Activated T-cell treated with anti-CD3 and anti-CD28 coated beads, Interleukin-2, amount 50 U/mL, for 72 hours (primary cell): ENCODE measurements around the gene RPL36A. TPM values are rescaled to one million over a fixed set of nuclear protein-coding genes. Genes with fewer than 3 reads are reported as not detected.
A peak's percentile ranks its signal among the peaks of the same experiment; 100 is the strongest.

Source experiments
- ATAC-seq, 2 donors: fragments of 150-1000 bp; cut with Tn5 transposase; replicated peaks in 1 of 2; 2 replicates each; pipeline ENCODE4 v1.10.0; 2021; ENCODE audit warnings: moderate library complexity in 2 of 2, mild to moderate bottlenecking in 1 of 2
- DNase-seq, 2 donors: peaks; one replicate each; pipeline ENCODE4 v3.0.0; 2021 to 2022; ENCODE audit warnings: mixed read lengths in 1 of 2
- H3K27ac Mint-ChIP-seq: one replicate; pipeline ENCODE4 v1.8.0; 2022; ENCODE audit warnings: mild to moderate bottlenecking, moderate library complexity, mixed read lengths
- H3K27me3 Mint-ChIP-seq: one replicate; pipeline ENCODE4 v1.8.0; 2022; ENCODE audit warnings: low read depth, mixed read lengths
- H3K36me3 Mint-ChIP-seq, 2 donors: one replicate each; pipeline ENCODE4 v1.8.0; 2022; ENCODE audit warnings: mixed read lengths in 2 of 2, mild to moderate bottlenecking in 1 of 2; ENCODE audit not compliant: insufficient read depth in 2 of 2
- H3K4me1 Mint-ChIP-seq: one replicate; pipeline ENCODE4 v1.8.0; 2022; ENCODE audit warnings: low read depth, mixed read lengths
- H3K4me3 Mint-ChIP-seq, 2 donors: one replicate each; pipeline ENCODE4 v1.8.0; 2022; ENCODE audit warnings: mild to moderate bottlenecking in 2 of 2, mixed read lengths in 2 of 2, moderate library complexity in 2 of 2
- H3K9me3 Mint-ChIP-seq, 2 donors: one replicate each; pipeline ENCODE4 v1.8.0; 2022; ENCODE audit warnings: mixed read lengths in 2 of 2
- total RNA-seq, 2 donors: library from RNA; stranded (reverse); gene quantifications; one replicate each; pipeline ENCODE4 v1.2.3, GENCODE V29; 2022

The RPL36A gene
- total RNA-seq, 2 donors from 2014 or later, result 221 to 294 TPM

DNA sequence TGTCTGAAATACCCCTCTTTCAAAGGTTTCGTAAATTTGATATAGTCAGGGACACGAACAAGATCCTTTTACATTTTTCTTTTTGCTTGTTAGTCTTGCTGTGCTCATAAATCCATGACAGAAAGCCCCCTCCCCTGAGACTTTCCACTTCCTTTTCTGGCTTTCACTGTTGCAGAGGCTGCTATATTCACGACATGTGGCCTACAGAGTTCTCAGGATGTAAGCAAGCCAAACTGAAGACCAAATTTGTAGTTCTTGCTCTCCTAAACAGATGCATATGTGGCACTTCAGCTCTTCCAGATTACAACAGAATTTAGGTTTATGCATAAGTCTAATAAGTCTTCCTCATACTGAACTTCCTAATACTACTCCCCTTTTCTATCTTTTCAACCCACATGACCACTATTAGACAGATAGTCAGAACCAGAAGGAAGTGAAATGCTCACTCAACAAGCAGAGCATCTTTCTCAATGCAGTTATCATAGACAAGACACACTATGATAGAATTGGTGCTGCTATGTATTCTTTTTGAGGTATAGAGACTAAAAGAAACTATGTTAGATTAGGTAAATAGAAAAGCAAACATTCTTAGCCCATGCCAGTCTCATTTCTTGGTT is 19.8 kb upstream of the RPL36A start:
- Mint-ChIP-seq H3K4me1 (no peaks in the 10 kb centered on the region), H3K4me3 (no peak overlapping the region), H3K27ac (no peak overlapping the region), H3K9me3 (no peaks in the 10 kb centered on the region), H3K27me3 (peaks cover 33% of the 10 kb centered on the region), H3K36me3 (no peaks in the 10 kb centered on the region)
- no peak for DNase-seq
- ATAC-seq, result no peak

DNA sequence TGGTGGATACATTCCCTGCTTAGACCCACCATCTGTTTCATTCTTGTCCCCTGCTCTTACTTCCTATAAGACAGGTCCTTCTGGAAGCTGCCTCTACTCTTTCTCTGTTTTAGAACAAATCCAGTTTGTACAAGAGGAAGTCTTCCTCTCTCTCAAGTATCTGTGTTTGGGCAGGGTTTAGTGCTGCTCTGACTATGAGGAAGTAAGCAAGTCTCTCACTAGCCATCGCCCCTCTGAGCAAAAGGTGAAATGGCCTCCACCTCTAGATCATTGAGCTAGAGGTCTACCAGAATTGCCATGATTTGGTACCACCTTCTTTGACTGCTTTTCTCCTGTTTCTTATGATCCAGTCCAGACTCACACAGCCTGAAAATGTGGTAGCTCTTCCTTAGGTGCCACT is 13.3 kb upstream of the RPL36A start:
- H3K36me3 Mint-ChIP-seq, result no peaks in the 10 kb centered on the region
- ATAC-seq, result no peak
- H3K9me3 Mint-ChIP-seq, result no peaks in the 10 kb centered on the region
- DNase-seq, result no peak
- H3K4me1 Mint-ChIP-seq, result no peaks in the 10 kb centered on the region
- H3K27me3 Mint-ChIP-seq, result peaks cover 26% of the 10 kb centered on the region
- H3K27ac Mint-ChIP-seq, result no peak overlapping the region
- no peak overlapping the region for H3K4me3 Mint-ChIP-seq

DNA sequence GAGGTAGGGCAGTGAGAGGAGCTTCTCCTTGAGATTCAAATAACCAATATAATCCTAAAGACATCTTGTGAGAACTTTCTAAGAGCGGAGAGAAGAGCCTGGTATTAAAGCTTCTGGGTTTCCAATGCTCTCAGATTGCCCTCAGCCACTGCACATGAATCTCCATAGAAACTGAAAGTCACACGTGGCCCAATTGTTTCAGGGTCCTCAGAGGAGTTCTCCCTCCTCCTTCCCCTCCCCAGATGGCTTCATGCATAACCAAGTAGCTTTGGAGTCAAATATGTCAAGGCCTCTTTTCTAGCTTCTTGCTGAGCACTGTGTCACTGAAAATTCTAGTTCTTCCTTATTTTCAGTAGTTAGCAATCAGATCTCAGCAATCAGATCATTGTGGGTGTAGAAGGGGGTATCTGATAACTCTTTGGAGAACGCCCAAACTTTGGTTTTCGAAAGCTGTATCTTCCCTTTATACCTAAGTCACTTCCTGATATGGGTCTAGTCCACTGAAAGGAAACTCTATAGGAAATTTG is 7.1 kb upstream of the RPL36A start:
- no peak for ATAC-seq
- Mint-ChIP-seq H3K27ac (no peak overlapping the region), H3K4me1 (peaks cover 5% of the 10 kb centered on the region), H3K36me3 (no peaks in the 10 kb centered on the region), H3K27me3 (peaks cover 7% of the 10 kb centered on the region), H3K4me3 (no peak overlapping the region), H3K9me3 (no peaks in the 10 kb centered on the region)
- DNase-seq, result no peak

DNA sequence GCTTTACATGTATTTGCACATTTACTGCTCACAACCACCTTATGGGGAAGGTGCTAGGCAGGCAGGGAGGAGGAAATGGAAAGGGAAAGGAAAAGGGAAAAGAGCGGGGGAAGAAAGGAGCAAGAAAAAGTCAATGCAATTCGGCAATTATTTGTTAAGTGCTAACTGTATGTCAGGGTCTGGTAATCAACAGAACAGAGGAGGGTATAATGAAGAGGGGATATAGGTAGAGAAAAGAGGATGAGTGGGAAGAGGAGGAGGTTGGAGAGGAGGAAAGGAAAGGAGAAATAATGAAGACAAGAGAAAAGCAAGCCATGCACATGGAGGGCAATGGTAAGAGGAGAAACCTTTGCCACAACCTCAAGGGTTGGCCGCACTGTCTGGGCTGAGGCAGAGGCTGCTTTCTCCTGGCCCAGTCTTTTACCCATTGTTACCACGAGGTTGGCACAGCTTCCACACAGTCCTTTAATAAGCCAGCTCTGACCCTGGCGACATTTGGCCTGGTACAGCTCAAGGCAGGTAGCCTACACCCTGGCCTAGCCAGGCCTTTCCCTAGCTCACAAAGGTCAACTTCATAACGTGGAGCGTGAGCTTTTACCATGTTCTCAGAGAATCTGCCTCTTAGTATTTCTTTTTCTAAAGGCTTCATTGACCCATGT is 5.7 kb upstream of the RPL36A start:
- no peak overlapping the region for H3K27ac Mint-ChIP-seq
- ATAC-seq (no peak), DNase-seq (no peak)
- peaks cover 7% of the 10 kb centered on the region for H3K27me3 Mint-ChIP-seq
- H3K4me3 Mint-ChIP-seq, result no peak overlapping the region
- H3K9me3 Mint-ChIP-seq, result no peaks in the 10 kb centered on the region
- no peaks in the 10 kb centered on the region for H3K36me3 Mint-ChIP-seq
- H3K4me1 Mint-ChIP-seq, result peaks cover 5% of the 10 kb centered on the region

DNA sequence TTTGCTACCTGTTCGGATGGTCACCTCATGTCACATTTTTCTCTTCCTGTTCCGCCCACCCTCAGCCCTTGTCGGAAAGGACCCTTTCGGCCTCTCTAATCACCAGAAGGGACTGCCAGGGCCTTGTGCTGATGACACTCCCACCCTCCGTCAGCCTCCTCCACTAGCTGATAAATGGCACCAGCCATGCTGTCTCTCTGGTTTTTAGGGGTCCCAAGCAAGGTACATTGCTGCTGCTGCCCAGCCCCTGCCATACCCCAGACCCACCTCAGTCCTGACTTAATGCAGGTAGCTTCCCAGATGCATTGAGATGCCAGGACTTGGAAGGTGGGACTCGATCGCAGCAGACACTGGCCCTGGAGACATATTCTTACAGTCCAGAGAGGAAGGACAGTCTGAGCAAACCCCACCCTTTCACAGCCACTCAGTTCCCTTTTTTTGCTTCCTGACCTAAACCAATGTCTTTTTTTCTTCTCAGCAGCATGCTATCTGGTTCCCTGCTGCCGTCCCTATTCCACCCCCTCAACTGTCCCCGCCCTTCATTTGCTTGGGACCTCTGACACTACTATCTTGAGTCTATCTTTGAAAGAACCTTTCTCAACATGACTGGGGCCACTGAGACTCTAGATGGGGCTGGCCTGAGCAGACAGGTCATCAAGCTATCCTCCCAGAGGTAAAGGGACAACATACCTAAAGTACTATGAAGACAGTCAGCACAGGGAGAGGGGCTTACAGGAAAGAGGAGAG is 4.8 kb upstream of the RPL36A start, which contains the start of gene BTK:
BTK (minus strand) TSS at position 397 of the 747 bp plus-strand sequence. CDS start 10,907 bp downstream, outside the sequence.
- H3K27ac Mint-ChIP-seq, result no peak within 1 kb of the TSS
- no peak within 1 kb of the TSS for H3K4me3 Mint-ChIP-seq
- H3K4me1 Mint-ChIP-seq, result peaks cover 5% of the 10 kb centered on the region
- peaks cover 7% of the 10 kb centered on the region for H3K27me3 Mint-ChIP-seq
- DNase-seq (no peak), ATAC-seq (no peak)
- no peaks in the 10 kb centered on the region for H3K9me3 Mint-ChIP-seq
- peaks cover 0 to 2% of the 10 kb centered on the region in 2 donors for H3K36me3 Mint-ChIP-seq

DNA sequence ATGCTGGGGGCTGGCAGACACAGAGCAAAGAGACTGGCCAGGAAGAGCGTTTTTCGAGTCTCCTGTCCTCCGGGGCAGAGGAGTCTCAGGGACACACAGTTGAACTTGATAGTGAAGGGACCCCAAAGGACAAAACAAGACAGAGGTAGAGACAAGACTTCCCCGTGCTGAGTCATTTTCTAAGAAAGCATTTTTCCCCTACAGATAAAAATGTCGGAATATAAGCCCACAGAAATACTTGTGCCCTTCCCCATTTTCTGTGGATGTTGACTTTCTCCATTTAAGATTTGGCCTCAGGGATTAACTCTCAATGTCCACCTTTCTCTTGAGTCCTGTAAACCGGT is 4.3 kb upstream of the RPL36A start:
- Mint-ChIP-seq H3K4me3 (no peak overlapping the region), H3K9me3 (no peaks in the 10 kb centered on the region), H3K4me1 (peaks cover 5% of the 10 kb centered on the region), H3K27ac (no peak overlapping the region), H3K36me3 (peaks cover 0 to 7% of the 10 kb centered on the region in 2 donors), H3K27me3 (peaks cover 7% of the 10 kb centered on the region)
- no peak for DNase-seq
- no peak for ATAC-seq

DNA sequence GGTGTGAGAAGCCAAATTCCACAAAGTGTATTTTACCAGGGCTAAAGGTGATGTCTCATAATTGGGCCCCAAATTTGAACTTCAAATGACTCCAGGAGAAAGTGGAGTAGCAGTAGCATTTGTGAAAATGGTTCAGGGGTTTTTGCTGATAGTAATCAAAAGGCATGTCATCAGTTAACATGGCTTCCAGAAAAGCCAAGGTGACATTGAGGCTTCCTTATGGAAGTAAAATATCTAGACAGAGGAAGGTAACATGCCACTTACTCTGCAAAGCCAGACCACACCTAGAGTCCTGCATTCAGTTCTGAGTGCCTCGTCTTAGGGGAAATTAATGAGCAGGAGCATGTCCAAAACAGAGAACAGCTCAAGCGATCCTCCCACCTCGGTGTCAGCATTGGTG is 2.2 kb upstream of the RPL36A start:
- Mint-ChIP-seq H3K4me1 (peaks cover 7% of the 10 kb centered on the region), H3K27ac (no peak overlapping the region), H3K27me3 (peaks cover 7% of the 10 kb centered on the region), H3K9me3 (no peaks in the 10 kb centered on the region), H3K4me3 (no peak overlapping the region), H3K36me3 (peaks cover 9 to 18% of the 10 kb centered on the region in 2 donors)
- DNase-seq (no peak), ATAC-seq (no peak)

DNA sequence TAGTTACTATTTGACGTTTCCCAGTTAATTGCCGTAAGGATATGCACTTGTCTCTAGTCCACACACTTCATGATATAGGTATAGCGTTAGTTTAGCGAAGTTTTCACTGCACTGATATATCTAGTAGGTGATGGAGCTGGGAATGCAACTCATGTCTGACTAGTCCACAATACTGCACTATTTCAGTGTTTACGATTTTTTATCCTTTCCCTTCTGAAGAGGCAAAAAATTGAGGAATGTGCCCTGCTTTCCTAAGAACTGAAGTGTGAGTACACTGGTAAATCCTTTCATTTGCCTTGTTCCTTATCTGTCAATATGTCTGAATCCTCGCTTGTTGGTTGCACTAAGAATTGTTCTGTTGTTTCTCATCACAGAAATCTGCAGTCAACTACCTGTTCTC is 1.0 kb downstream of the RPL36A start:
- peak overlapping the region; percentile 91 to 96 for H3K4me3 Mint-ChIP-seq

DNA sequence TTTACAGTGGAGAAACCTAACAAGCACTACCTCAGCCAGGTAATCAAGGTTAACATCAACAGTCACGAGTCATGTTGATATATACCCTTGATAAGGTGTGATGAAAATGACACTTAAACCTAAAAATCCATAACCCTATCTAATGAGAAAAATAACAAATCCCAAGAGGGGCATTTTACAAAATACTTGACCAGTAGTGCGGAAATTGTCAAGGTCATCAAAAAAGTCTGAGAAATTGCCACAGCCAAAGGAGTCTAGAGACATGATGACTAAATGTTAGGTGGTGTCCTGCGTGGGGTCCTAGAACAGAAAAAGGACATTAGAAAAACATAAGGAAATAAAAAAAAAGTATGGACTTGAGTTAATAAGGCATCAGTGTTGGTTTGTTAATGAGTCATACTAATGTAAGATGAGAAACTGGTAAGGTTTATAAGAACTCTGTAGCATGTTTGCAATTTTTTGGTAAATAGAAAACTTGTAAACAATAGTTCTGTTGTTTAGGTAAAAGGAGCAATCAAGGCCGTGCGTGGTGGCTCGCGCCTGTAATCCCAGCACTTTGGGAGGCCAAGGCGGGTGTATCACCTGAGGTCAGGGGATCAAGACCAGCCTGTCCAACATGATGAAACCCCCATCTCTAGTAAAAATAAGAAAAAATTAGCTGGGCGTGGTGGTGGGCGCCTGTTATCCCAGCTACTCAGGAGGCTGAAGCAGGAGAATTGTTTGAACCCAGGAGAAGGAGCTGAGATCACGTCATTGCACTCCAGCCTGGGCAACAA is 2.9 kb downstream of the RPL36A start:
- no peak for ATAC-seq
- Mint-ChIP-seq H3K4me1 (peaks cover 6% of the 10 kb centered on the region), H3K36me3 (peaks cover 9 to 22% of the 10 kb centered on the region in 2 donors)

More for the DNA sequence above, 1.0 kb downstream of the RPL36A start:
- DNase-seq (no peak), ATAC-seq (no peak)
- Mint-ChIP-seq H3K27ac (peak overlapping the region; percentile 98), H3K4me1 (peaks cover 6% of the 10 kb centered on the region), H3K27me3 (no peaks in the 10 kb centered on the region), H3K9me3 (no peaks in the 10 kb centered on the region), H3K36me3 (peaks cover 9 to 22% of the 10 kb centered on the region in 2 donors)

DNA sequence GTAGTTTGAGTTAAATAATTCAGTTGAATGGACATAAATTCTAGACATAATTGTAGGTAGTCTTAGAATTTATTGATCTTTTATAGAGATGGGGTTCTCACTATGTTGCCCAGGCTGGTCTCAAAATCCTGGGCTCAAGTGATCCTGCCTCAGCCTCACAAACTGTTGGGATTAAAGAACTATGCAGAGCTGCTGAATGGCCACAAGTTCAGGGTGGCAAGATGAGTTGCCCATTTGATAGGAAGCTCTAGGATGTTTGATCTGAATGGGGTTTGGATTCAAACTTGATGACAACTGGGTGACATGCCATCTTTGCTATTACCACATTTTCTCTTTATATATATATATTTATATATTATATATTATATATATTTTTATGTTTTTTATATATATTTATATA is 3.6 kb downstream of the RPL36A start:
- Mint-ChIP-seq H3K27me3 (no peaks in the 10 kb centered on the region), H3K4me1 (peaks cover 6% of the 10 kb centered on the region), H3K36me3 (peaks cover 9 to 25% of the 10 kb centered on the region in 2 donors), H3K27ac (peak overlapping the region; percentile 98), H3K9me3 (no peaks in the 10 kb centered on the region), H3K4me3 (peak overlapping the region in 1 of 2 donors; percentile 91)
- ATAC-seq, result no peak
- DNase-seq, result no peak

More for the DNA sequence above, 2.9 kb downstream of the RPL36A start:
- Mint-ChIP-seq H3K27ac (peak overlapping the region; percentile 98), H3K27me3 (no peaks in the 10 kb centered on the region), H3K9me3 (no peaks in the 10 kb centered on the region), H3K4me3 (peak overlapping the region; percentile 91 to 96)
- DNase-seq, result no peak

DNA sequence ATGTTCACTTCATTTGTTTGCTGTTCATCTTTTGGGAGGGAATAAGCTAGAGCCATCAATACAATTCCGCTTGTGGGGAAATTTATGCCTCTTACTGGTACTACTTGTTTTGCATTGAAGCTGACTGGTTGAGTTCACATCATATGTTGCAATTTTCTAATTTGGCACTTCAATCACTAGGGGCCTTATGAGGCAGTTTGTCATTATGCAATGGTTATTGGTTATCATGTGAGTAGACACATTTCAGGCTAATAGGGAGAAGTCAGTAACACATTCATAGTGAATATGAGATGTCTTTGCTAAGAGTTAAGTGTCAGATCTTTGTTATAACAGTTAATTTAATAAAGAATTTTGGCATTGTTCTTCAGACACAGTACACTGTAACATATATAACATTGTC is 5.0 kb downstream of the RPL36A start:
- DNase-seq, result no peak
- no peak for ATAC-seq
- Mint-ChIP-seq H3K4me1 (peaks cover 6% of the 10 kb centered on the region), H3K27ac (peak overlapping the region; percentile 91), H3K27me3 (no peaks in the 10 kb centered on the region), H3K4me3 (no peak overlapping the region), H3K9me3 (no peaks in the 10 kb centered on the region), H3K36me3 (peaks cover 15 to 33% of the 10 kb centered on the region in 2 donors)

DNA sequence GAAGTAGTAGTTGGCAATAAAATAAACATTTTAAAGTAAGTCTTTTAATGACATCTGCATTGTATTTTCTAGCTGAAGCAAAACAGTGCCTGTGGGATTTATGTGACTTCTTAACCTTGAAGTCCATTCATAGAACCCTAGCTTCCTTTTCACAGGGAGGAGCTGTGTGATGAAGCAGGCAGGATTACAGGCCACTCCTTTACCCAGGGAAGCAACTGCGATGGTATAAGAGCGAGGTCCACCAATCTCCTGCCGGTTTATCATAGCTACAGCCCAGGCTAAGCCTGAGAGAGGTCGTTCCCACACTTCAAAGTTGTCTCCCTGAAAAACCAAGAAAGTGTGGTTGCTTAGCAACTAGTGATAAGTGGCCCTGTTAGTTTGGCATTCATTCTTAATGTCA is 7.0 kb downstream of the RPL36A start:
- H3K9me3 Mint-ChIP-seq, result no peaks in the 10 kb centered on the region
- no peak overlapping the region for H3K4me3 Mint-ChIP-seq
- no peaks in the 10 kb centered on the region for H3K27me3 Mint-ChIP-seq
- H3K36me3 Mint-ChIP-seq, result peaks cover 10 to 24% of the 10 kb centered on the region in 2 donors
- ATAC-seq (no peak), DNase-seq (no peak)
- peaks cover 6% of the 10 kb centered on the region for H3K4me1 Mint-ChIP-seq
- peak overlapping the region; percentile 38 for H3K27ac Mint-ChIP-seq
